ENCODE data around the gene ZWILCH.
A peak's percentile ranks its signal among the peaks of the same experiment; 100 is the strongest.

The ZWILCH gene

DNA sequence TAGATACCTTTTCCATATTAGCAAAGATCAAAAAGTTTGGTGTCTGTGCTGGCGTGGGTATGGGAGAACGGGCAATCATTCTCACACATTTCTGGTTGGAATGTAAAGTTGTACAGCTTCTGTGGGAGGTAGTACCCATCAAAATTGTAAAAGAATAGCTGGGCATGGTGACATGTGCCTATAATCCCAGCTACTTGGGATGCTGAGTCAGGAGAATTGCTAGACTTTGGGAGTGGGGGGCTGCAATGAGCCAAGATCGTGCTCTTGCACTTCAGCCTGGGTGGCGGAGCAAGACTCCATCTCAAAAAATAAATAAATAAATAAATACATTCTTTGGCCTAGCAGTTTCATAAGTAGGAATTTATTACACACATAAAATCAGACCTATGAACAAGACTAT, 37.8 kb downstream of the ZWILCH start:
- no peak for DNase-seq (ENCODE audit: low read depth in 2 of 2)

- DNase-seq (ENCODE audit: low read depth in 2 of 2) = no peak
Measured at GRCh38 chr15:66545255-66545654, 40.1 kb downstream of the ZWILCH start.

GRCh38 chr15:66555685-66556084, 50.6 kb downstream of the ZWILCH start:
- DNase-seq (ENCODE audit: low read depth in 2 of 2) = no peak

DNA sequence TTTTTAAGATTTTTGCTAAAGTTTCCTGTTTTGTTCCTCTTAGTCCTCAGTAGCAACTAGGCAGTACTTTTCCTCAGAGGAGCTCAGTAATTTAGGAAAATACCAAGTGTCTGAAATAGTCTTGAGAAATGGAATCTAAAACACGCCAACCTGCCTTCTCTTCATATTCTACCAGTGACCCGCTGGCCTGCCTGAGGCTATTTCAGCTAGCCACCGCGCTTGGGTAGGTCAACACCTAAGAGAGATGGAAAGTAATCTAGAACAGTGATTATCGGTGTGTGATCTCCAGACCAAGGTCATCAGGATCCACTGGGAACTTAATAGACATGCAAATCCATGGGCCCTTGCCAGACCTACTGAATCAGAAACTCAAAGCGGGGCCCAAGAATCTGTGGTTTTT, 53.1 kb downstream of the ZWILCH start:
- DNase-seq (ENCODE audit: low read depth in 2 of 2) = no peak

- no peak for DNase-seq (ENCODE audit: low read depth in 2 of 2)
Measured at GRCh38 chr15:66560856-66561525, 55.9 kb downstream of the ZWILCH start.

DNA sequence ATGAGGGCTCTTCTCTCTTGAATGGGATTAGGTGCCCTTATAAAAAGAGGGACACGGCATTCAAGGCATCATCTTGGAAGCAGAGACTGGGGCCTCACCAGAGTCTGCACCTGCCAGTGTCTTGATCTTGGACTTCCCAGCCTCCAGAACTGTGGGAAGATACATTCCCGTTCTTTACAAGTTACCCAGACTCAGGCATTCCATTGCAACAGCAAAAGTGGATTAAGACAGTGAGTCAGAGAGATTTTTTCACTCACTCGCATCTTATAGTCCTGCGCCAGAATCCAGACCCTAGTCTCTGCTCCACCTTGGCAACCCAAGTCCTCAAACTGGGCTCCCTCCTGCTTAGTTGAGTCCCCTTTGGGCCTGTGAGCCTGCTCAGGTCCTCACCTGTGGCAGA, 58.0 kb downstream of the ZWILCH start:
- no peak for DNase-seq (ENCODE audit: low read depth in 2 of 2)

DNA sequence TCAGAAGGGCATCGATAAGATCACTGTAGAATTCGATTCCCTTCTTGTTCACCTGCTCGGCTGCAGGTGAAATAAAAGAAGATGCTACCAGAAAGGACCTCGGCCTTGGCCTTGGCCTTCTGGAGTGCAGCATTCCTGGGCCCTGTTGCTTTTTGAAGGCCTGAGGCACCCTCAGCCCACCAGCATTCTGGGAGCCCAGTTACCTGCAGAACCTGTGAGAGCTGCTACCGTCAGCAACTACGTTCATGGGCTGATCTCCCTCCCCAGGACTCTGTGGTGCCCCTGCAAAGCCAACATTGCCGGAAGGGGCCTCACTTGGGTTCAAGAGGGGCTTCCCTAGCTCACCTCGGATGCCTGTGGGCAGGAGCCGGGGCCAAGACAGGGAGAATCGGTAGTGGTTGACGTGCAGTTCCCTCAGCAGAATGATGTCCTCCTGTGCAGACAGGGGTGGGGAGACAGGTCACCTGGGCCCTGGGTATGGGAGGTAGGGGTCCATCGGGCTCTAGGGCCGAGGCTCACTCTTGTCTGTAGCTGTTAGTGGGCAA, 58.5 kb downstream of the ZWILCH start:
- DNase-seq (ENCODE audit: low read depth in 2 of 2) = no peak

- DNase-seq (ENCODE audit: low read depth in 2 of 2) = no peak
Measured at GRCh38 chr15:66564136-66565041, 59.3 kb downstream of the ZWILCH start.

DNA sequence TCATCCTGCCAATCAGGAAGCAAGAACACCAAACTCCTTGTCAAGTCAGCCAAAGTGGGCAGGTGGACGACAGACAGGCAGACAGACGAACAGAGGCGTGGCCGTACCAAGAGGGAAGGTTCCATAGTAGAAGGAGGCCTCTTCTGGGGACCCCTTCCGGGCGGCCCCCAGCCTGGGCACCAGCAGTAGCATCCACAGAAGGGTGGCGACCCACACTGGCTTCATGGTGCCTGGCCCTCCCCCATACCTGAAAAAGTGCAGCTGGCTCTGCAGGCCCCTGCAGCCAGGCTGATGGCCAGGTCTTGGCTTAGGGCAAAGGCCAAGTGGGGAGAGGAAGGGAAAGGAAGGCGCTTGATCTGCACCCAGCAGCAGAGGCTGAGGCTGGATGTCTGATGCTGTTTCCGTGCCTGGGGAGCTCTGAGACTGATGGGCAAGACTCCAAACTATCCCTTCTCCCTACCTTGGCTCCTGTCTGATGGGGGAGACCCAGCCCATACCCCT, 60.1 kb downstream of the ZWILCH start:
- no peak for DNase-seq (ENCODE audit: low read depth in 2 of 2)

GRCh38 chr15:66565741-66566144, 60.6 kb downstream of the ZWILCH start, which contains the start of gene LCTL:
Gene LCTL, minus strand, starts transcription at chr15:66565998. Its CDS starts 633 bp downstream, at chr15:66565365.
- peak; percentile 53 to 56 for DNase-seq (ENCODE audit: low read depth in 2 of 2)

- DNase-seq (ENCODE audit: low read depth in 2 of 2) = peak; percentile 55 to 58
Measured at GRCh38 chr15:66566963-66567531, 61.9 kb downstream of the ZWILCH start.

- no peak for DNase-seq (ENCODE audit: low read depth in 2 of 2)
Measured at GRCh38 chr15:66567897-66568296, 62.8 kb downstream of the ZWILCH start.

DNA sequence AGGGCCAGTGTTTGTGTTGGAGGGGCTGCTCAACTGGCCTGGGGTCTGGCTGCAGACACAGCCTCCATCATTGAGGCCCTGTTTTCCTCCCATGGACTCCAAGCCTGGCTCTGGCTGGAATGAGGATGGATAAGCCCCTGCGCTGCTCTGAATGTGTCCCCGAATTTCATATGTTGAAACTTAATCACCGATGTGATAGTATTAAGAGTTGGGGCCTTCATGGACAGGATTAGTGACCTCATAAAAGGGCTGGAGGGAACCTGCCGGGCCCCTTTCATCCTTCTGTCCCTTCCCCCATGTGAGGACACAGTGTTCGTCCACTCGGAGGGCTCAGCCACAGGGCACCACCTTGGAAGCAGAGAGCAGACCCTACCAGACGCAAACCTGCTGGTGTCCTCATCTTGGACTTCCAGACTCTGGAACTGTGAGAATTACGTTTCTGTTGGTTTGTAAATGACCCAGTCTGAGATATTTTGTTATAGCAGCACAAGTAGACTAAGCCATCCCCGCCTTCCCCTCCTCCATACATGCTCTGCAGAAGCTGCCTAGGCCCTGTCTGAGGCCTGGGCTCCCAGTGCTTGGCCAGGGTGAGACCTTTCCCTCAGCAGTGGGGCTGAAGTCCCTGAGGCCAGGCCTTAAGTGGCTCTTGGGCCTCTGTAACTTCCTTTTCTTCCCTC, 64.5 kb downstream of the ZWILCH start:
- no peak for DNase-seq (ENCODE audit: low read depth in 2 of 2)

- no peak for DNase-seq (ENCODE audit: low read depth in 2 of 2)
Measured at GRCh38 chr15:66570327-66570726, 65.2 kb downstream of the ZWILCH start.

- DNase-seq (ENCODE audit: low read depth in 2 of 2) = no peak
Measured at GRCh38 chr15:66570842-66571478, 65.8 kb downstream of the ZWILCH start.

GRCh38 chr15:66572146-66572545, 67.0 kb downstream of the ZWILCH start:
- DNase-seq (ENCODE audit: low read depth in 2 of 2) = no peak

GRCh38 chr15:66573348-66573718, 68.2 kb downstream of the ZWILCH start:
- no peak for DNase-seq (ENCODE audit: low read depth in 2 of 2)

DNA sequence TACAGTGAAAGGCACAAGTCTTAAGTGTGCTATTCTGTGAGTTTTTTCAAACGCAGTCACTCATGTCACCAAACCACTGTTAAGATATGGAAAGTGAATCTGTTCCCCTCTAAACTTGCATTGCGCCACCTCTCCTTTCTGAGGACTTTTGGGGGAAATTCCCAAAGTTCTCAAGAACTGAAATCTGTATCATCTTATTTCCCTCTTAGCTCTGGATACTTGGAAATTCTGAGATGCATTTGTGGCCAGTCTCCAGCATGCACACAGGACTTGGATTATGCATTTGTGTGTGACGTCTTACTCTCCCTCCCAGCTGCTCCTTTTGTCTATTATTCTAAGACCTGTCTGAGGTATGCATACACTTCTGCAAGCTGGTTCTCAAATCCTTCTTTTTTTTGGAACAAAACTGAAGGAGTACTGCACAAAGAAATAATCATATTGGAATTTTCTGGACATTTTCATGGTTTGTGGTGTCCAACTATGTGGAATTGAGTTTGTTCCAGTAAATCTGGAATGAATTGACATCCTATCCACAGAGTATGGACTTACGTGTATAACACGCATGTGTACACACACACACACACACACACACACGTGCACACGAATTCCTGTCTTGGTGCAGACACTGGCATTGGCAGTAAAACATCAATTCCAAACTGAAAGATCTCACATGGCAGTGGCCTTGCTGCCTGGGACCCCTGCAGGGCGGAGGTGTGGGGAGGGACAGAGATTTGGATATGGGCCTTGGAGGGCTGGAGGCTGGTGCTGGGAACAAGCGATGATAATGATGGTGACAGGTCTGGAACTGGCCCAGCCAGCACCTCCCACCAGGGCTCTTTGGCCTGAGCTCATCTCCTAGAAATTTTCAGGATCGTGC, 68.8 kb downstream of the ZWILCH start:
- peak; percentile 97 to 99 for DNase-seq (ENCODE audit: low read depth in 2 of 2)

DNA sequence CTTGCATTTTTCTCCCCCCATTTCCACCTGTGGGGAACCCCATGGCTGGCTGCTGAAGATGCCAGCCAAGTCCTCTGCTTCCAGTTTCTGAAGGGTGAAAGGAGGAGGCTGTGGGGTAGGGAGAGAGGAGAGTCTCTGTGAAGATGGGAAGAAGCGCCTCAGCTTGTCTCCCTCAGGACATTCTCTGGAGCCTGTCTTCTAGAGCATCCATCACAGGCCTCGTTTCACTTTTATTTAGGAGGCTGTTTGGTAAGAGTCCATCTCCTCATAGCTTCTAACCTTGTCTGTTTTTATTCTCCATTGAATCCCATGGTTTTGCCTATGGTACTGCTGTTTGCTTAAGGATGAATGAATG, 69.4 kb downstream of the ZWILCH start:
- no peak for DNase-seq (ENCODE audit: low read depth in 2 of 2)

DNA sequence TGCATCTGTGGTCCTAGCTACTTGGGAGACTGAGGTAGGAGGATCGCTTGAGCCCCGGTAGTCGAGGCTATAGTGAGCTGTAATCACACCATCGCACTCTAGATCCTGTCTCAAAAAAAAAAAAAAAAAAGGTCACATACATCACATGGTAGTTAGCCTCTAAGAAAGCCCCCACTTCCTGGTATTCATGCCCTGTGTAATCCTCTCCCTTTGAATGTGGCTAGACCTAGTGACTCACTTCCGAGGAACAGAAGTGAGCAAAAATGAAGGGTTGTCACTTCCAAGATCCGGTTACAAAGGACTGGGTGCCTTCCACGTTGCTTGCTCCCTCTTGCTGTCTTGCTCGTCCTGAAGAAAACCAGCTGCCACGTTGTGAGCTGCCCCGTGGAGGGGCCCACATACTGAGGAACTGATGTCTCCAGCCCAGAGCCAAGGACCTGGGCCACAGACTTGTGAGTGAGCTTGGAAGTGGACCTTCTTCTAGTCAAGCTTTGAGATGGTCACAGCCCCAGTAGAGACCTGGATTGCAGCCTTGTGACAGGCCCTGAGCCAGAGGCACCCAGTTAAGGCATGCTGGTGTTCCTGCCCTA, 73.3 kb downstream of the ZWILCH start:
- no peak for DNase-seq (ENCODE audit: low read depth in 2 of 2)

Measured in fibroblast of skin of left biceps (primary cell).